Gastroesophageal sphincter (tissue), 3 donors: ENCODE data around the gene P2RY2.

Experiments
- CTCF ChIP-seq, 4 experiments: fragments of 200-600 bp in 2 of 4; fragments of 450-650 bp in 2 of 4; sonication (generic) in 1 of 4; IDR thresholded peaks; one replicate each; pipeline ENCODE4 v1.5.1; 2017 to 2019; ENCODE audit warnings: antibody characterized with exemption in 4 of 4, mild to moderate bottlenecking in 2 of 4, moderate library complexity in 2 of 4
- EP300 ChIP-seq: sonication (generic); formaldehyde crosslinking; IDR thresholded peaks from one replicate; pipeline ENCODE4 v1.6.1; 2017; ENCODE audit warnings: antibody characterized with exemption, mild to moderate bottlenecking
- POLR2A ChIP-seq, 2 donors: fragments of 450-650 bp; IDR thresholded peaks; one replicate each; pipeline ENCODE4 v1.6.1; 2017; ENCODE audit warnings: antibody characterized with exemption in 2 of 2, mild to moderate bottlenecking in 2 of 2, moderate library complexity in 1 of 2
- POLR2AphosphoS5 ChIP-seq: sonication (generic); formaldehyde crosslinking; IDR thresholded peaks from one replicate; pipeline ENCODE4 v1.6.1; 2017; ENCODE audit warnings: antibody characterized with exemption

GRCh38 chr11:73260127-73260457 is 42.0 kb downstream of the P2RY2 start:
- TF ChIP-seq EP300, result no peak
- no peak for TF ChIP-seq CTCF (IDR thresholded peaks at IDR 0.05)
- no peak for TF ChIP-seq POLR2A (IDR thresholded peaks at IDR 0.05)
- no peak for TF ChIP-seq POLR2AphosphoS5
